Measurements from ENCODE around the gene VAMP4.

DNA sequence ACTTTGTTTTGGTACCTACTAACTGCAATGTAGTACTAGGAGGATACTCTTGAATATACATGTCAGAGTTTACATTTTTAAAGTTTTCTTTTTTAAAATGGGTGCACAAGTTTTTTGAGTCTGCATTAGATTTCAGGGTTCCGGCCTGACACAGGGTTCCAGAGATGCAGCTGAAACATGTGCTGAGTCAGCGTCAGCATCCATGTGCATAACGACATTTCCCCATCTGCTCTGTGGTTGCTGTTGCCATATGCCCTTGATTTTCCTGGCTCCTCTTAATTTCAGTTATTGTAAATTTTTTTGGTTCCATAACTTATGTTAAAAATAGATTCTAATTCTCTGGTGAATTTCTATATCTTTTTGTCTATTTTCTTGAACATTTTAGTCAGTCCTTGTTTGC, 27.3 kb upstream of the VAMP4 start:
- TF ChIP-seq, protein P1, sequence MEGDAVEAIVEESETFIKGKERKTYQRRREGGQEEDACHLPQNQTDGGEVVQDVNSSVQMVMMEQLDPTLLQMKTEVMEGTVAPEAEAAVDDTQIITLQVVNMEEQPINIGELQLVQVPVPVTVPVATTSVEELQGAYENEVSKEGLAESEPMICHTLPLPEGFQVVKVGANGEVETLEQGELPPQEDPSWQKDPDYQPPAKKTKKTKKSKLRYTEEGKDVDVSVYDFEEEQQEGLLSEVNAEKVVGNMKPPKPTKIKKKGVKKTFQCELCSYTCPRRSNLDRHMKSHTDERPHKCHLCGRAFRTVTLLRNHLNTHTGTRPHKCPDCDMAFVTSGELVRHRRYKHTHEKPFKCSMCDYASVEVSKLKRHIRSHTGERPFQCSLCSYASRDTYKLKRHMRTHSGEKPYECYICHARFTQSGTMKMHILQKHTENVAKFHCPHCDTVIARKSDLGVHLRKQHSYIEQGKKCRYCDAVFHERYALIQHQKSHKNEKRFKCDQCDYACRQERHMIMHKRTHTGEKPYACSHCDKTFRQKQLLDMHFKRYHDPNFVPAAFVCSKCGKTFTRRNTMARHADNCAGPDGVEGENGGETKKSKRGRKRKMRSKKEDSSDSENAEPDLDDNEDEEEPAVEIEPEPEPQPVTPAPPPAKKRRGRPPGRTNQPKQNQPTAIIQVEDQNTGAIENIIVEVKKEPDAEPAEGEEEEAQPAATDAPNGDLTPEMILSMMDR (IDR thresholded peaks at IDR 0.05; ENCODE audit: low read length): no peak
- TF ChIP-seq EZH2 (optimal IDR thresholded peaks at IDR 0.05; ENCODE audit: low read depth, low read length): no peak

Data from MM.1S (cell line).